Ishikawa (cell line): ENCODE results near the gene PITPNM1.

ENCODE experiments used
- CEBPB ChIP-seq: IDR thresholded peaks from 2 replicates; pipeline ENCODE4 v1.6.1; 2012
- CREB1 ChIP-seq: IDR thresholded peaks from 2 replicates; pipeline ENCODE4 v1.6.1; 2012; ENCODE audit warnings: low read depth
- EGR1 ChIP-seq: IDR thresholded peaks from 2 replicates; pipeline ENCODE4 v1.6.1; 2012
- EP300 ChIP-seq: IDR thresholded peaks from 2 replicates; pipeline ENCODE4 v1.6.1; 2012; ENCODE audit warnings: borderline replicate concordance
- FOXM1 ChIP-seq: IDR thresholded peaks from 2 replicates; pipeline ENCODE4 v1.6.1; 2012; ENCODE audit warnings: low read depth, borderline replicate concordance
- NFIC ChIP-seq: IDR thresholded peaks from 2 replicates; pipeline ENCODE4 v1.6.1; 2012
- RAD21 ChIP-seq: IDR thresholded peaks from 2 replicates; pipeline ENCODE4 v1.6.1; 2012; ENCODE audit warnings: low read depth
- TAF1 ChIP-seq: IDR thresholded peaks from 2 replicates; pipeline ENCODE4 v1.6.1; 2012; ENCODE audit warnings: low read depth, mild to moderate bottlenecking
- TCF12 ChIP-seq: IDR thresholded peaks from 2 replicates; pipeline ENCODE4 v1.6.1; 2012; ENCODE audit warnings: low read depth
- TEAD4 ChIP-seq: IDR thresholded peaks from 2 replicates; pipeline ENCODE4 v1.6.1; 2012
- YY1 ChIP-seq: IDR thresholded peaks from 2 replicates; pipeline ENCODE4 v1.6.1; 2012; ENCODE audit warnings: low read depth
- ZBTB7A ChIP-seq: IDR thresholded peaks from 2 replicates; pipeline ENCODE4 v1.6.1; 2012; ENCODE audit warnings: low read depth
- TF ChIP-seq, protein P1 (sequence below): IDR thresholded peaks from 2 replicates; pipeline ENCODE4 v1.6.1; 2012
- TF ChIP-seq, protein P2 (sequence below): IDR thresholded peaks from 2 replicates; pipeline ENCODE4 v1.6.1; 2012; ENCODE audit warnings: low read depth, mild to moderate bottlenecking
- TF ChIP-seq, protein P3 (sequence below): IDR thresholded peaks from 2 replicates; pipeline ENCODE4 v1.6.1; 2012

The PITPNM1 gene

DNA sequence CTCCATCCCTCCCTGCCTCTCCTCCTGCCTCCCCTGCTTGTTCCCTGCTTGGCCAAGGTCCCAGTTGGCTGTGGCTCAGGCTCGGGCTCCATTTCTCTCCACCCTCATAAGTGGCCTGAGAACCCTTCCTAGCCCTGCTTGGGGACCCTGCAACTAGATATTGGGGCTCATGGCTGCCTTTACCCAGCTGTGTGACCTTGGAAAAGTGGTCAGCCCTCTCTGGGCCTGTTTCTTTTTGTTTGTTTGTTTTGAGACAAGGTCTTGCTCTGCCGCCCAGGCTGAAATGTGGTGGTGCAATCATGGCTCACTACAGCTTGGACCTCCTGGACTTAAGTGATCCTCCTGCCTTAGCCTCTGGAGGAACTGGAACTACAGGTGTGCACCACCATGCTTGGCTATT lies 38.4 kb upstream of the PITPNM1 start:
- no peak for TF ChIP-seq EP300
- TF ChIP-seq TAF1, result no peak
- TF ChIP-seq CREB1, result no peak
- no peak for TF ChIP-seq RAD21
- TF ChIP-seq EGR1, result no peak
- no peak for TF ChIP-seq FOXM1
- no peak for TF ChIP-seq CEBPB
- TF ChIP-seq, protein P1, sequence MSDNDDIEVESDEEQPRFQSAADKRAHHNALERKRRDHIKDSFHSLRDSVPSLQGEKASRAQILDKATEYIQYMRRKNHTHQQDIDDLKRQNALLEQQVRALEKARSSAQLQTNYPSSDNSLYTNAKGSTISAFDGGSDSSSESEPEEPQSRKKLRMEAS, result no peak
- TF ChIP-seq TEAD4, result no peak
- TF ChIP-seq NFIC, result no peak
- no peak for TF ChIP-seq YY1
- TF ChIP-seq, protein P2, sequence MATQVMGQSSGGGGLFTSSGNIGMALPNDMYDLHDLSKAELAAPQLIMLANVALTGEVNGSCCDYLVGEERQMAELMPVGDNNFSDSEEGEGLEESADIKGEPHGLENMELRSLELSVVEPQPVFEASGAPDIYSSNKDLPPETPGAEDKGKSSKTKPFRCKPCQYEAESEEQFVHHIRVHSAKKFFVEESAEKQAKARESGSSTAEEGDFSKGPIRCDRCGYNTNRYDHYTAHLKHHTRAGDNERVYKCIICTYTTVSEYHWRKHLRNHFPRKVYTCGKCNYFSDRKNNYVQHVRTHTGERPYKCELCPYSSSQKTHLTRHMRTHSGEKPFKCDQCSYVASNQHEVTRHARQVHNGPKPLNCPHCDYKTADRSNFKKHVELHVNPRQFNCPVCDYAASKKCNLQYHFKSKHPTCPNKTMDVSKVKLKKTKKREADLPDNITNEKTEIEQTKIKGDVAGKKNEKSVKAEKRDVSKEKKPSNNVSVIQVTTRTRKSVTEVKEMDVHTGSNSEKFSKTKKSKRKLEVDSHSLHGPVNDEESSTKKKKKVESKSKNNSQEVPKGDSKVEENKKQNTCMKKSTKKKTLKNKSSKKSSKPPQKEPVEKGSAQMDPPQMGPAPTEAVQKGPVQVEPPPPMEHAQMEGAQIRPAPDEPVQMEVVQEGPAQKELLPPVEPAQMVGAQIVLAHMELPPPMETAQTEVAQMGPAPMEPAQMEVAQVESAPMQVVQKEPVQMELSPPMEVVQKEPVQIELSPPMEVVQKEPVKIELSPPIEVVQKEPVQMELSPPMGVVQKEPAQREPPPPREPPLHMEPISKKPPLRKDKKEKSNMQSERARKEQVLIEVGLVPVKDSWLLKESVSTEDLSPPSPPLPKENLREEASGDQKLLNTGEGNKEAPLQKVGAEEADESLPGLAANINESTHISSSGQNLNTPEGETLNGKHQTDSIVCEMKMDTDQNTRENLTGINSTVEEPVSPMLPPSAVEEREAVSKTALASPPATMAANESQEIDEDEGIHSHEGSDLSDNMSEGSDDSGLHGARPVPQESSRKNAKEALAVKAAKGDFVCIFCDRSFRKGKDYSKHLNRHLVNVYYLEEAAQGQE, result no peak
- TF ChIP-seq, protein P3, sequence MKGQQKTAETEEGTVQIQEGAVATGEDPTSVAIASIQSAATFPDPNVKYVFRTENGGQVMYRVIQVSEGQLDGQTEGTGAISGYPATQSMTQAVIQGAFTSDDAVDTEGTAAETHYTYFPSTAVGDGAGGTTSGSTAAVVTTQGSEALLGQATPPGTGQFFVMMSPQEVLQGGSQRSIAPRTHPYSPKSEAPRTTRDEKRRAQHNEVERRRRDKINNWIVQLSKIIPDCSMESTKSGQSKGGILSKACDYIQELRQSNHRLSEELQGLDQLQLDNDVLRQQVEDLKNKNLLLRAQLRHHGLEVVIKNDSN, result no peak
- TF ChIP-seq ZBTB7A, result no peak

DNA sequence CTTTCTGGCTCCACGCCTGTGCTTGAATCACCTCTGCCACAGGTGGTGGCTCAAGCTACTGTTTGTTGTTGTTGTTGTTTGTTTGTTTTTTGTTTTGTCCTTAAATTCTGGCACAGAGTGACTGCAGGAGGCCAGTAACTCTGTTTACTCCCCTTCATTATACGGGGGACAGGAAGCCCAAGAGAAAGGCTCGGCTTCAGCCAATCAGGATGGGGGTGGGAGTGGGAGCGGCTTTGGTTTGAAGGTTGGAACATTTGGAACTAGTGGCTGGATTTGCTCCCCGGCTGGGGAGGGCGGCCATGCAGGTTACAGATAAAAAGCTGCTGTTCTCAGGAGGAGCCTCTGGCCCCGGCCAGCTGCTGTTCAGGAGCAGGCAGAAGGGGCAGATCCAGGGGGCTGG lies 37.8 kb upstream of the PITPNM1 start:
- TF ChIP-seq EP300, result no peak
- TF ChIP-seq, protein P3, result no peak
- TF ChIP-seq TCF12, result no peak
- no peak for TF ChIP-seq EGR1
- TF ChIP-seq, protein P1, result no peak
- TF ChIP-seq FOXM1, result no peak
- TF ChIP-seq CEBPB, result no peak
- TF ChIP-seq TAF1, result no peak
- no peak for TF ChIP-seq CREB1
- TF ChIP-seq YY1, result no peak
- no peak for TF ChIP-seq ZBTB7A
- no peak for TF ChIP-seq NFIC
- no peak for TF ChIP-seq TEAD4
- TF ChIP-seq RAD21, result no peak
- TF ChIP-seq, protein P2, result no peak

DNA sequence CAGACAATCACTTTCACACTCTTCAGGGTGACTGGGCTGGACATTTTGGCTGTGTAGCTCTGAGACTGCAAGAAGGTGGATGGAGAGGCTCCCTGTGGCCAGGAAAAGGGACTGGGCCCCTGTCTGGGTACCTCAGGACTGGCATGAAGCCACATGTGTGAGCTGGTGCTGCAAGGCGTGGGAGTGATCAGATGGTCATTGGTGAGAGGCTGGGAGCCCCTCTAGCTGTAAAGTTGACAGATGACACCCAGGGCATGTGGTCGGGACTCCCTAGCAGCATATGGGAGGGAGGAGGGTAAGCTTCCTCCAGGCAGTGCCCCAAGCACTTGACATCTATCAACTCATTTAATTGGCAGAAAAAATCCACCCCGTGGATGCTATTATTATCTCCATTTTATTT lies 37.0 kb upstream of the PITPNM1 start:
- TF ChIP-seq, protein P3, result no peak
- TF ChIP-seq EP300 (no peak), FOXM1 (no peak), TAF1 (no peak), EGR1 (no peak), YY1 (no peak), ZBTB7A (no peak), NFIC (no peak), CREB1 (no peak), CEBPB (no peak), TCF12 (no peak), TEAD4 (no peak), RAD21 (no peak)
- TF ChIP-seq, protein P2, result no peak
- TF ChIP-seq, protein P1, result no peak

DNA sequence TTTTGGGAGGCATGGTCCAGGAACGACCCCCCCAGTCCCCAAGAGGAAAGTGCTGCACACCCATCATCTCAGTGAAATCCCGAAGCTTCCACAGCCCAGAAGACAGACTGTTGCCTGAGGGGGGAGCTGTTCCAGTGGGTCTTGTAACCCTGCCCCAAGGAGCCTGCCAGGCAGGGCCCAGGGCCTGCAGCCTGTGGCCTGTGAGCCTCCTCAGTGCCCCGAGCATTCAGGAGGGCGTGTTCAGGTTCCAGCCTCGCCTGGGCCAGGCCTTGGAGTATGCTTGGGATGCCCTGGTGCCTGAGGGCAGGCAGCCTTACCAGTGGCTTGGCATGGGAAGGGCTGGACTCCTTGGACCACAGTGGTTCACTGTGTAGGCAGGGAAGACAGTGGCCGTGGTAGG lies 36.0 kb upstream of the PITPNM1 start:
- TF ChIP-seq, protein P3, result no peak
- no peak for TF ChIP-seq FOXM1
- no peak for TF ChIP-seq TEAD4
- no peak for TF ChIP-seq RAD21
- no peak for TF ChIP-seq EGR1
- no peak for TF ChIP-seq YY1
- no peak for TF ChIP-seq TAF1
- TF ChIP-seq NFIC, result no peak
- no peak for TF ChIP-seq CREB1
- no peak for TF ChIP-seq ZBTB7A
